ENCODE data around the gene TAP1.
"Not testable (repeated sequence)": the region's sequence is repeated elsewhere in the genome, so short reads cannot be mapped to it uniquely, and the experiment has no call there.

The TAP1 gene

GRCh38 chr6:32853541-32854375 is at the start of gene TAP1, which contains the start of gene PSMB9:
TSS of gene TAP1 (minus strand) at chr6:32853704. CDS start at chr6:32853636, 68 bp downstream.
TSS of gene PSMB9 (plus strand) at chr6:32854192. CDS start at chr6:32854230, 38 bp downstream.
- DNase-seq (ENCODE audit: low spot score) = peak; percentile 94

- DNase-seq (ENCODE audit: low spot score) = no peak
These were observed 41.5 kb upstream of the TAP1 start for GRCh38 chr6:32895006-32895345.

DNA sequence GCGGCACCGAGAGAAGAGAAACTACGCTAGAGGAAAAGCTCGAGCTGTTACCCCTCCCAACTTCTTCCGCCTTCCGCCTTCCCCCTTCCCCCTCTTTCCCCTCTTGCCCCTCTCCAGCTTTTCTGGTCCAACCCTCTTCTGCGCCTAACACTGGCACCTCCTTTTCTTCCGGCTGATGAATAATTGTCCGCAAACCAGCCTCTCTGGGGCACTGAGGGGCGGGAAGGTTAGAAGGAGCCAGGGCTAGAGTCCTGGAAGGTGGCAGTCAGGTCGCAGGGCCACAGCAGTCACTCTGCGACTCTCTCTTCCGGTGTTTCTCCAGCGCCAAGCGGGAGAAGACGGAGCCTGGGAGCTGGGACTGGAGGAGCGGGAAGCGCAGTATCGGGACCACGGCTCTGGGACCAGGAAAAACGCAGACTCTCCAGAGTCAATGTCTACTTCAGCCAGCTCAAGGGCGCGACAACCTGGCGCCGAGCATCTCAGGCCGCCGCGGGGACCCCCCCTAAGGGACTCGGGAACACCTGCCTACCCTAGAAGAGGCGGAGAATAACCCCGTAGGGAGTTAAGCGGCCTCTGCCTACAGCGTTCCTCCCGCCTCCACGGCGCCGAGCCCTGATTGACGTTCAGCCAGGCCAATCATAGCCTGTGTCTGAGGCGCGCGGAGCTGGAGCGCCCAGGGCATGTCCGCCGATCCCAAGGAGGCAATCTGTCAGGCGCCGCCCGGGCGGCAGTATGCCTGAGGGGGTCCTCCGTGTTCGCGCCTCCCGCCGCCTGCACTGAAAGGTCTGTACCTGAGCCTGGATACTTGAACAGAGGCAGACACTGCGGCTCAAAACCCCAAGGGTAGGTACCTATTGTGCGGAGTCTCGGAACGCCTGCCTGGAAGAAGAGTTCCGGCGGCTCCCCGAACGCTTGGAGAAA is 40.8 kb upstream of the TAP1 start:
- peak; percentile 94 for DNase-seq (ENCODE audit: low spot score)

GRCh38 chr6:32890831-32891230 is 37.3 kb upstream of the TAP1 start:
- DNase-seq (ENCODE audit: low spot score) = no peak

DNA sequence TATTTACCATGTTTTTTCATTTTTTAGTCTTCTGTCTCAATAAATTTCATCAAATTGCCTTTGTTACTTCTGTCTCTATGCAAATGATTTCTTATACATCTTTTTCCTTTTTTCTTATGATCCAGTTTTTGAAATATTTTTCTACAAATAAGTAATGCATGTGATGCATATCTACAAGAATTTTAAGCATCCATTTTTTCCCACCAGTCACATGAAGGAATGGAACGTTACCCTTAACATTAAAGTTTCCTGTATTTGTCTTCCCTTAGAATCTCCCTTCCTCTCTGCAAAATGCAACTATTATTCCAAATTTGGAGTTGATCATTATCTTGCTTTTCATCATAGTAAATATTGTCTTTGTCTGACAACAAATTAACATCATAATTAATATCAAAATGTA is 36.0 kb upstream of the TAP1 start:
- DNase-seq (ENCODE audit: low spot score) = no peak

DNA sequence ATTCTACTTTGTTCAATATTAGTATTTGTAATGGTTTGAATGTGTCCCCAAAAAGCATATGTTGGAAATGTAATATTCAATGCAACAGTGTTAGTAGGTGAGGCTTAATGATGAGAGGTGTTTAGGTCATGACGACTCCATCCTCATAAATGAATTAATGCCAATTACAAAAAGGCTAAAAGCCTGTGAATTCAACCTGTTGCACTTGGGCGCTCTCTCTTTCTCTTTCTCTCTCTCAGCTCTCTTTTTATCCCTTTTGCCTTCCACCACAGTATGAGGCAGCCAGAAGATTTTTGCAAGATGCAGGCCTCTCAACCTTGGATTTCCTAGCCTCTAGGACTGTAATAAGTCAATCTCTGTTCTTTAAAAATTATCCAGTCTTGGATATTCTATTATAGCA is 35.1 kb upstream of the TAP1 start:
- DNase-seq (ENCODE audit: low spot score) = no peak

DNA sequence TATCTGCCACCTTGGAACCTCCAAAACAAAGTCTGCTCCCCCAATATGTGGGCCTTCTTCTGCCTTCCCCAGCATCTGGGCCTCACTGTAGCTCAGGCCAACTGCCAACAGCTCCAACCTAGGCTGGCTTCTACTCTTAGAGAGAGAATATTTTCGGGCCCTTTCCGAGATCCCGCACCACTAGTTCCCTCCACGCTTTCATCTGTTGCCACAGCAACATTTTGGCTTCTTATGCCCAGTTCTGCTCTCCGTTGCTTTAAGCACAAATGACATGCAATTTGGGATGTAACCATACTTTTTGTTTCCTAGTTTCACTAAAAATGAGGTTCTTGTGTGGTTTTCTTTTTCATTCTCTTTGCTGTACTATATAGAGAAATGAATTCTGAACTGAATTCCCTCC is 34.1 kb upstream of the TAP1 start:
- DNase-seq (ENCODE audit: low spot score) = no peak

DNA sequence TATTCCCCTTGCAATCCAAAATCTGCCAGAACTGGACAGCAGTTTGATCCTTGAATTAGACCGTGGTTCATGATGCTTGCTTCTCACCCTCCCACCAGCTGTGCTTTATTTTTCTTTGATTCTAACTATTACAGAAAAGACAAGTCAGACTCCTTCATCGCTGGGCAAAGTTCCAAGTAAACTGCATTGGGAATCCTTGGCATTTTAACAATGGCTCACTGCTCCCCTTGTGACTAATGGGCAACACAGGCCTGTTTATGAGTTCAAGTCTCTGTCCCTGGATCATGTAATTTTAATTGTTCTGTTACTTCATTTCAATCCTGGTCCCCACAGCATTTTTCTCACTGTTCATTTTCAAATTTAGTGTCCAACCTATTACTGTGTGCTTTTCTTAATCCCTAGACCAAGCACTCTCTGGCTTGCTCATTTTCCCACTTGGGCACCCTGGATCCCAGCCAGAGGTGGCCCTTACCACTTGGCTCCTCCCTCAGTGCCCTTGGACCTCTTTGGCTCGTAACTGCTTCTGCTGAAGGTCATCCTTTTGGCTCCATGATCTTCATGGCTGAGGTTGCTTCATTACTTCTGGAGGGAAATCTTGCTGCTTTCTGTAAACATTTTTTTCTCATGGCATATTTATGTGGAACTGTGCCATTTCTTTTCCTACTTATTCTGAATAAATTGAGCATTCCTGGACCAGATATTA is 33.3 kb upstream of the TAP1 start:
- no peak for DNase-seq (ENCODE audit: low spot score)

- peak; percentile 76 for DNase-seq (ENCODE audit: low spot score)
These were observed 32.3 kb upstream of the TAP1 start for GRCh38 chr6:32885698-32886286.

DNA sequence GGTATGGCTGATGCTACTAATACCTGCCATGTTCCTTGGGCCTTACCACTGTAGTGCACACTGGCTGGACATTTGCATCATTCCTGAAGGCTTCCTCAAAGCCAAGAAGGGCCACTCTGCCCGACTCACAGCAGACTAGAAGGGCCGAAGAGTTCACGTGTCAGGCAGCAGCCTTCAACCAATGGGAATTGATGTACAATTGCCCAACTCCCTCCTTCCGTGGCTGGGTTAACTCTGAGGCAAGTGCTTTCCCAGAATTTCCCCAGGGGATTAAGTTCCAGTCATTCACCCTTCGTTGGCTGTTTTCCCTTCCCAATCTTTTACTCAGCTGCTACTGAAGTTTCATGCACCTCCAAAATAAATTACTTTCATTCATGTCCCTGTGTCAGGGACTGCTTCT is 30.3 kb upstream of the TAP1 start:
- DNase-seq (ENCODE audit: low spot score) = no peak

- DNase-seq (ENCODE audit: low spot score) = no peak
These were observed 29.4 kb upstream of the TAP1 start for GRCh38 chr6:32882879-32883250.

DNA sequence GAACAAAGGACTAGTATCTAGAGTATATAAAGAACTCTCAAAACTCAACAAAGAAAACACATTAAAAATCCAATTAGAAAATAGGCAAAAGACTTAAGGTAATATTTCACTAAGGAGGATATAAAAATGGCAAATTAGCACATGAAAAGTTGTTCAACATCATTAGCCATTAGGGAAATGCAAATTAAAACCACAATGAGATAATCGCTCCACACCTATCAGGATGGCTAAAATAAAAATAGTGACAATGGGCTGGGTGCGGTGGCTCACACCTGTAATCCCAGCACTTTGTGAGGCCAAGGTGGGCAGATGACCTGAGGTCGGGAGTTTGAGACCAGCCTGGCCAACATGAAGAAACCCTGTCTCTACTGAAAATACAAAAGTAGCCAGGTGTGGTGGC is 27.5 kb upstream of the TAP1 start:
- not testable (repeated sequence) for DNase-seq (ENCODE audit: low spot score)

DNA sequence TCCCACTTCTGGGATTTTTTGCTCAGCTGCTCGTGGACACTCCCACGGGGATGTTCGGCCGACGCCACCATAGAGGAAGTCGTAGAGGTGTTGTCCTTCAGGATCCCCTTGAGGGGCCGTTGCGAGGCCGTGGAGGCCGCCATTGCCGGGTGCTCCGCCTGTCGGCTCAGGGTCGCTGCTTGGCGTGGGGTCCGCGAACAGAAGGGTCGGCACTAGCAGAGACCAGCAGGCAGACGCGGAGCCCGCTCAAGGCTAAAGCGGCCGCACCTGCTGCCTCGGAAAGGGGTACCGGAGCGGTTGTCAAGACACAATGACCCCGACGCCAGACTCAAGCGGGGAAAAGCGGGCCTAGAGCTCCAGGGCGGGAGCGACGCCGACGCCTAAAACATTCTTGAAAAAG is 26.2 kb upstream of the TAP1 start:
- DNase-seq (ENCODE audit: low spot score) = no peak

- no peak for DNase-seq (ENCODE audit: low spot score)
These were observed 23.1 kb upstream of the TAP1 start for GRCh38 chr6:32876603-32877002.

DNA sequence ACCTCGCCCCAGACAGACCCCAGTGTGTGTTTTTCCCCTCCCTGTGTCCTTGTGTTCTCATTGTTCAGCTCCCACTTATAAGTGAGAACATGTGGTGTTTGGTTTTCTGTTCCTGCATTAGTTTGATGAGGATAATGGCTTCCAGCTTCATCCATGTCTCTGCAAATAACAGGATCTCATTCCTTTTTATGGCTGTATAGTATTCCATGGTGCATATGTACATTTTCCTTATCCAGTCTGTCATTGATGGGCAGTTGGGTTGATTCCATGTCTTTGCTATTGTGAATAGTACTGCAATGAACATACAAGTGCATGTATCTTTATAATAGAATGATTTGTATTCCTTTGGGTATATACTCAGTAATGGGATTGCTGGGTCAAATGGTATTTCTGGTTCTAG is 20.4 kb upstream of the TAP1 start:
- DNase-seq (ENCODE audit: low spot score) = not testable (repeated sequence)

DNA sequence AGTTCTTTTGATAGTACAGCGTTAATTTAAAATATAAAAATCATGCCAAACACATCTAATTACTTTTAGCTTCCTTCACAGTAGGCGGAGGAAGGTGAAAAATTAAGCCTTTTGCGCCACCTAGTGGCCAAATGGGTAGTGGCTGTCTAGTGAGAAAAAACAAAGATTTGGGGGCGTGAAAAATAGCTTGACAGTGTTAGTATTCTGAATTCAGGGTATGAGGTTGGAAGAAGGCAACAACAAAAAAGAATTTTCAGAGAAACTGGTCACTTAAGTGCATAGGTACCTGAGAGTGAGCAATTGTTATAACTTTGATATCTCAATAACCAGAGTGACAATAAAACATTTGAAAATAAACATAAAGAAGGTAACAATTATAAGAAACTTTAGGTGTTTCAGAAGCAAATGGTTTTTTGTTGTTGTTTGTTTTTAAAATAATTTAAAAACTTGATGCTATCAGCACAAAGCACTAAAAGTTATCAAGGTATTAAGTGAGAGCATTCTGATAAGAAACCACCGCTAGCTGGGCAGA is 14.8 kb upstream of the TAP1 start:
- DNase-seq (ENCODE audit: low spot score) = peak; percentile 89

DNA sequence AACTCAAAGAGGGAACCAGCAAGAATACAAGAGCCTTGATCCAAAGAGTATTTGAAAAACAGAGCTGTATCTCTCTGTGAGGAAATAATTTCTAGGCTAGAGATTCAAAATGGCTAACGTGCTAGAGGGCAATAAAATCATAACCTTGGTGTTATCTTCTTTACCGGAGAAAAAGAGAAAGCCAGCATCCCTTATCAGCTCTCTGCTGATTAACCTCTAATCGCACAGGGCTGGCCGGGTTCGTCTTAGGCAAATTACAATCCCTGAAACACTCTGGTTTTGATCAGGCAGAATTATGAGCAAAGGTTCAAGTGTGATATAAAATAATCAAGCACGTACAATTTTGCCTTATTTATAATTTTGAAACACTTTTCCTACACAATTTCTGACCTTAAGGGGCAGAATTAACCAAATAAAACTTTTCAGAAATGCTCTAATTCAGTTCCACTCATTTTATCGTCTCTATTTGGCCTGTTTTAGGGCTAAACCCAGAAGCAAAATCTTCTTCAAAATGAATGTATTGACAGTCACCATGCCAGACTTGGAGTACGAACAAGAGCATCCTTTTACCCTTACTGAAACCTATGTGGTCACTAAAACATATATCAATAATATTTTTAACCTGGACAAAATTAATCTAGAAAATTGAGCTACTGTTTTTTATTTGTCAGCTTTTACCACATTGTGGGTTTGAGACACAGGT is 14.2 kb upstream of the TAP1 start:
- DNase-seq (ENCODE audit: low spot score) = no peak

DNA sequence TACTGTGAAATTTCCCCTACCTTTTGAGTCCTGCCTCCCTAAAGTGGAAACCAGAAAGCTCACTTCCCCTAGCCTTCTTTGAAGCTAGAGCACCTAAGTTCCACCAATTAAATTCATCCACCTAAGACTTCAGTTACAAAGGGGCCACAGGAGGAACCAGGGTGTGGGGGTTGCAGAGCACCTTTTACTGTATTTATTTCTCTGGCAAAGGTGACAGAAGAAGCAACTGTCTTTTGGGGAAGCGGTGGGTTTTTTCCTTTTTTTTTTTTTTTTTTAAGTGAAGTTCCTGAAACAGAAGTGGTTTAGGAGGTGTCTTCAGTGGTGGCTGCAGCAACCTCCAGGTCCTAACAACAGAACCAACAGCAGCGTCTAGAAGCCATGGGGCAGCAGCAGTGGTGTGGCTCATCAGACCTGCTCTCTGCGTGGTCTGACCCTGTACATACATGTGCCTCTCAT is 13.5 kb upstream of the TAP1 start:
- DNase-seq (ENCODE audit: low spot score) = no peak

DNA sequence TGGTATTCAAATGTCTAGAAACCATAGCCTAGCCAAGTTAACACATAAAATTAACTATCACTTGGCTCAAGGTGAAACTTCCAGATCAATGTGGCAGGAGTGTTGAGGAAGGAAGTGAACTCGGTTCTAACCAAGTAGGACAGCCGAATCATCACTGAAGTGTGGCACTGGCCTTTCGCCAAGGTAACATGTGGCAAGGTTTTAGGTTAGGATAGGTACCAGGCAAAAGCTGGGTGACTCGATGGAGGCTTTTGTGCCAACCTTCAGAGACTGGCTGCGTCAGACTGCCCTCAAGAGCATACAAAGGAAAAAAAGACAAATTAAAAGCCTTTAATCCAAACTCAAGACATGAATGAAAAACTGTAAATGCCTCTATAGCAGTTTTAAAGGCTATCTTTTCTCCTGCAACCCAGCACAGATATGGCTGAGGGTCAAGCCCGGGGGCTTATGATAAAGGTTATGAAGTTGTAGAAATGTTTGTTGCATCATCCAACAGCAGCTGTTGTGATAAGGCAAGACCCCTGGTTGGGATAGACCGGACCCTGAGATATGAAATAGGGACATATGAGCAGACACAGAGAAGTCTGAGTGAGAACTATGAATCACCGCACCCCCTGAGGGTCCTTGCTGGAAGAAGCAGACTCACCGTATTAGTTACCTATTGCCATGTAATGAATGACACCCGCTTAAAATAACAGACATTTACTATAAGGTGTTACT is 12.4 kb upstream of the TAP1 start:
- DNase-seq (ENCODE audit: low spot score) = no peak

- no peak for DNase-seq (ENCODE audit: low spot score)
These were observed 9.2 kb upstream of the TAP1 start for GRCh38 chr6:32862725-32863124.
